H1 (cell line): ENCODE measurements around the gene GNB1. TPM values are rescaled to one million over a fixed set of nuclear protein-coding genes. Genes with fewer than 3 reads are reported as not detected.

Source experiments
- POLR2AphosphoS5 ChIP-seq: IDR thresholded peaks from 2 replicates; pipeline ENCODE4 v1.6.1; 2011; ENCODE audit warnings: low read depth, low read length
- polyA plus RNA-seq, 7 experiments: library from polyadenylated mRNA; depleted of rRNA in 3 of 7; stranded (reverse) in 5 of 7; unstranded in 2 of 7; fragments of >200 nt in 5 of 7; fragments of 200-250 nt in 2 of 7; gene quantifications; 1 replicate in 5 of 7; 2 replicates in 1 of 7; 4 replicates in 1 of 7; pipeline versions ENCODE4 v1.2.1 to v1.2.3, GENCODE V29; 2011 to 2013; ENCODE audit warnings: missing spikeins in 2 of 7, mixed read lengths in 2 of 7
- total RNA-seq: library from RNA; stranded (reverse); fragmentation: NEBNext Ultra II Directional; extraction: Animal tissue kit (Norgen Biotek cat#: 25700); gene quantifications from 2 replicates; pipeline ENCODE4 v1.2.1, GENCODE V29; 2021

The GNB1 gene
- total and polyA plus RNA-seq, 2 of the 8 experiments (the other 6 are each of a cell fraction or from before 2014, with no cell fraction given) = 343 to 382 TPM

DNA sequence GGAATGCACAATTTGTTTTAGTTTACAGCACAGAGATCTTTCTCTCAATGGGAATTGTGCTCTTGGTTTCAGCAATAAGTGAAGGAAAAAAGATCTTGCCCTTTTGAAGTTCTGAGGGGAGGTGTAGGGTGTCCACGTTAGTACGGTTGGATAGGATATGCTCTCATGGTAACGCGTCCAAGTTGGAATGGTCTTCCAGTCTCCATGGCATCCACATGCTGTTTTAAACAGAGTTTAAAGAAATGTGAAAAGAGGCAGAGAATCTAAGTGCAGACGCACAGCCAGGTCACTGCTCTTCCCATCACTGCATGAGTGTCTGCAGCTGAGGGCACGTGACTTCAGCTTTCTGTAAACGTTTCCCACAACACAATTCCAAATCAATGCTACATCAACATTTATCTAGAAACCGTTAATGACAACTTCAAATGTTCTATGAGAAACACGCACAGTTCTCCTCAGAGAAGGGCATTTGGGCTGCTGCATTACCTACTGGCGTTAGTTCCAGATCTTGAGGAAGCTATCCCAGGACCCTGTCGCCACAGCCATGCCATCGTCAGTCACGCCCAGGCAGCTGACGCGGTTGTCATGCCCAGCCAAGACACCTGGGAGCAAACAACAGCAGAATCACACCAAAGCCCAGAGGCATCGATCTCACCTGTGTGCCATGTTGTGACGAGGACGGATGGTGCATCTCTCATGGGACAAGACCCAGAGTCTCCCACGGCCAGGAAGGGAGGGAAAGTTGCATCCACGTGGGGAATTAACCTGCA is 103.9 kb downstream of the GNB1 start (continued):
- no peak for TF ChIP-seq POLR2AphosphoS5
- TF ChIP-seq, all 59 proteins: peak for 0
